ENCODE results near the gene SEPTIN8.

The SEPTIN8 gene

GRCh38 chr5:132752581-132753125 is 24.4 kb downstream of the SEPTIN8 start:
- Histone ChIP-seq H3K27ac (replicated peaks) (no peak overlapping the region), H3K27me3 (ENCODE audit: insufficient read depth, poor library complexity, severe bottlenecking) (no peaks in the 10 kb centered on the region), H3K4me3 (replicated peaks; ENCODE audit: insufficient read depth, low read length) (no peak overlapping the region)
- no peak for DNase-seq (ENCODE audit: low read depth in 1 of 2, low spot score in 1 of 2)
- TF ChIP-seq, protein P1, sequence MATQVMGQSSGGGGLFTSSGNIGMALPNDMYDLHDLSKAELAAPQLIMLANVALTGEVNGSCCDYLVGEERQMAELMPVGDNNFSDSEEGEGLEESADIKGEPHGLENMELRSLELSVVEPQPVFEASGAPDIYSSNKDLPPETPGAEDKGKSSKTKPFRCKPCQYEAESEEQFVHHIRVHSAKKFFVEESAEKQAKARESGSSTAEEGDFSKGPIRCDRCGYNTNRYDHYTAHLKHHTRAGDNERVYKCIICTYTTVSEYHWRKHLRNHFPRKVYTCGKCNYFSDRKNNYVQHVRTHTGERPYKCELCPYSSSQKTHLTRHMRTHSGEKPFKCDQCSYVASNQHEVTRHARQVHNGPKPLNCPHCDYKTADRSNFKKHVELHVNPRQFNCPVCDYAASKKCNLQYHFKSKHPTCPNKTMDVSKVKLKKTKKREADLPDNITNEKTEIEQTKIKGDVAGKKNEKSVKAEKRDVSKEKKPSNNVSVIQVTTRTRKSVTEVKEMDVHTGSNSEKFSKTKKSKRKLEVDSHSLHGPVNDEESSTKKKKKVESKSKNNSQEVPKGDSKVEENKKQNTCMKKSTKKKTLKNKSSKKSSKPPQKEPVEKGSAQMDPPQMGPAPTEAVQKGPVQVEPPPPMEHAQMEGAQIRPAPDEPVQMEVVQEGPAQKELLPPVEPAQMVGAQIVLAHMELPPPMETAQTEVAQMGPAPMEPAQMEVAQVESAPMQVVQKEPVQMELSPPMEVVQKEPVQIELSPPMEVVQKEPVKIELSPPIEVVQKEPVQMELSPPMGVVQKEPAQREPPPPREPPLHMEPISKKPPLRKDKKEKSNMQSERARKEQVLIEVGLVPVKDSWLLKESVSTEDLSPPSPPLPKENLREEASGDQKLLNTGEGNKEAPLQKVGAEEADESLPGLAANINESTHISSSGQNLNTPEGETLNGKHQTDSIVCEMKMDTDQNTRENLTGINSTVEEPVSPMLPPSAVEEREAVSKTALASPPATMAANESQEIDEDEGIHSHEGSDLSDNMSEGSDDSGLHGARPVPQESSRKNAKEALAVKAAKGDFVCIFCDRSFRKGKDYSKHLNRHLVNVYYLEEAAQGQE (IDR thresholded peaks at IDR 0.05; ENCODE audit: insufficient replicate concordance, low read depth) = no peak
- TF ChIP-seq POLR2AphosphoS5 (IDR thresholded peaks at IDR 0.05; ENCODE audit: low read depth) (no peak), SPI1 (IDR thresholded peaks at IDR 0.05; ENCODE audit: borderline replicate concordance, low read depth) (no peak), GABPA (IDR thresholded peaks at IDR 0.05; ENCODE audit: low read depth) (no peak), CTCF (IDR thresholded peaks at IDR 0.05; ENCODE audit: insufficient read depth, low read length) (no peak)

- Histone ChIP-seq H3K27me3 (ENCODE audit: insufficient read depth, poor library complexity, severe bottlenecking) (no peaks in the 10 kb centered on the region), H3K4me3 (replicated peaks; ENCODE audit: insufficient read depth, low read length) (no peak overlapping the region), H3K27ac (replicated peaks) (no peak overlapping the region)
- no peak for DNase-seq (ENCODE audit: low read depth in 1 of 2, low spot score in 1 of 2)
- TF ChIP-seq POLR2AphosphoS5 (IDR thresholded peaks at IDR 0.05; ENCODE audit: low read depth) (no peak), CTCF (IDR thresholded peaks at IDR 0.05; ENCODE audit: insufficient read depth, low read length) (no peak), SPI1 (IDR thresholded peaks at IDR 0.05; ENCODE audit: borderline replicate concordance, low read depth) (no peak), GABPA (IDR thresholded peaks at IDR 0.05; ENCODE audit: low read depth) (no peak)
These were observed 25.0 kb downstream of the SEPTIN8 start for GRCh38 chr5:132751971-132752580.

- TF ChIP-seq SPI1 (IDR thresholded peaks at IDR 0.05; ENCODE audit: borderline replicate concordance, low read depth) = no peak
- TF ChIP-seq, protein P1 (IDR thresholded peaks at IDR 0.05; ENCODE audit: insufficient replicate concordance, low read depth) = no peak
- H3K27ac ChIP-seq (replicated peaks) = no peak overlapping the region
- no peaks in the 10 kb centered on the region for H3K27me3 ChIP-seq (ENCODE audit: insufficient read depth, poor library complexity, severe bottlenecking)
- no peak for DNase-seq (ENCODE audit: low read depth in 1 of 2, low spot score in 1 of 2)
- H3K4me3 ChIP-seq (replicated peaks; ENCODE audit: insufficient read depth, low read length) = no peak overlapping the region
These were observed 25.6 kb downstream of the SEPTIN8 start for GRCh38 chr5:132751444-132751843.

- DNase-seq (ENCODE audit: low read depth in 1 of 2, low spot score in 1 of 2) = no peak
- Histone ChIP-seq H3K27me3 (ENCODE audit: insufficient read depth, poor library complexity, severe bottlenecking) (no peaks in the 10 kb centered on the region), H3K27ac (replicated peaks) (no peak overlapping the region), H3K4me3 (replicated peaks; ENCODE audit: insufficient read depth, low read length) (no peak overlapping the region)
- TF ChIP-seq GABPA (IDR thresholded peaks at IDR 0.05; ENCODE audit: low read depth) (no peak), POLR2AphosphoS5 (IDR thresholded peaks at IDR 0.05; ENCODE audit: low read depth) (no peak), SPI1 (IDR thresholded peaks at IDR 0.05; ENCODE audit: borderline replicate concordance, low read depth) (no peak), CTCF (IDR thresholded peaks at IDR 0.05; ENCODE audit: insufficient read depth, low read length) (no peak)
- TF ChIP-seq, protein P1 (IDR thresholded peaks at IDR 0.05; ENCODE audit: insufficient replicate concordance, low read depth) = no peak
These were observed 26.4 kb downstream of the SEPTIN8 start for GRCh38 chr5:132750471-132751230.
